GM19043 (cell line): Measurements from ENCODE around the gene RSBN1.

Source experiments
- ATAC-seq: cut with Tn5 transposase; IDR thresholded peaks from one replicate; pipeline ENCODE4 v1.9.1; 2021; ENCODE audit warnings: low read depth; ENCODE audit not compliant: unreplicated experiment

The RSBN1 gene

DNA sequence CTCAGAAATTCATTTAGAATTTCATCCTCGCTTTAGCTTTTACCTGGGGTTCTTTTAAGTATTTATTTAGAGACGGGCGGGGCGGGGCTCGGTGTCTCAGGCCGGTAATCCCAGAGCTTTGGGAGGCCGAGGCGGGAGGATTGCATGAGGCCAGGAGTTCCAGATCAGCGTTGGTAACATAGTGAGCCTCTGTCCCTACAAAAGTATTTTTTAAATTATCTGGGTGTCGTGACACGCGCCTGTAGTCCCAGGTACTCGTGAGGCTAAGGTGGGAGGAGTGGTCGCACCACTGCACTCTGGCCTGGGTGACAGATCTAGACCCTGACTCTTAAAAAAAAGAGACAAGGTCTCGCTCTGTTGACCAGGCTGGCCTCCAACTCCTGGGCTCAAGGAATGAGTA is 942 bp upstream of the RSBN1 start:
- ATAC-seq = no peak

DNA sequence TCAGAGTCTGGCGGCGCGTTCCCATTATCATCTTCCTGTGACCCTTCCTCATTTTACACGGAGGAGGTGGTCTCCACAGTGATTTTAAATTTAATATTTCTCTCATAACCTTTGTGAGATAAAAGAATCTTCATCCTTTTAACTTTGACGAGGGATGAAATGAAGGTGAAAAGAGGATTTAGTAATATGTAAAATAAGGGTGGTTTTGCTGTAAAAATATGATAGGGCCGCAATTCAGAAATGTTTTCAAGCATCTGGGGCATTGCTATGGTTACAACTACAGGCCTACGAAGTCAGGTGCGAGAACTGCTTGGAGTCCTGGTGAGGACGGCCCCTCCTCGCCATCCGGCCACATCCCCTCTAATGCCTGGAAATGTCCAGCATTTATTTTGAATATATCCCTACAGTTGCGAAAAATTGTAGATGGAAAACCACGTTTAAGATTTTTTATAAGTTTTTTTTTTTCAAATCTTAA is 422 bp upstream of the RSBN1 start:
- ATAC-seq = no peak

DNA sequence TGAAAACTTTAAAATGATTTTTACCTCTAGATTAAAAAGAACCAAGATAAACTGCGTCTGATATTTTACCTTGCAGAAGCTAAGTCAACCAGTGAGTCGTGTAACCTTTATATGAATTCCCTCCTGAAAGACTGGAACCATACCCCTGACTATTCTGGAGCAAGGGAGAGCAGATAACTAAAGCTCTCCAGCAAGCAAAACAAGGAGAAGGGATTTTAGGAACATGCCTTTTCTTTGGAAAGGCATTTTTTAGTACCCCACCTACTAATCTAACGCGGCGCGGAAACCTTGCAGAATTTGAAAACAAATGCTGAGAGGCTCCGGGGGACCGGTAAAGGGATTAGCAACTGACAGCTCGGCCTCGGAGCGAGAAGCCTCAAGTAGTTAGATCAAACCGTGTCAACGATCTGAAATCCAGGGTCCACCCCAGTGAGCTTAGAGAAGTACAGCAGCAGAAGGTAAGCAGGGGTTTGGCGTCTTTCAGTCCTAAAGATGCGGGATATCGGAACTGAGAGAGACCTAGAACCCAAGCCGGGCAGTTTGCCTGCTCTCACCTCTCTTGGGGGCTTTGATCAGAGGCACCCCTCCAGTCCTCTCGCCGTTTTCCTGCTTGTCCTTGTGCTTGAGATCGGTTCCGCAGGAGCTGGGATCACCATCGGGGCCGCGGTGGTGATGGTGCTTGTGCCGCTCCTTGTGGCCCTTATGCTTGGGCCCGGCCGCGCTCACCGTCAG is 954 bp downstream of the RSBN1 start:
- peak; percentile 12 for ATAC-seq

DNA sequence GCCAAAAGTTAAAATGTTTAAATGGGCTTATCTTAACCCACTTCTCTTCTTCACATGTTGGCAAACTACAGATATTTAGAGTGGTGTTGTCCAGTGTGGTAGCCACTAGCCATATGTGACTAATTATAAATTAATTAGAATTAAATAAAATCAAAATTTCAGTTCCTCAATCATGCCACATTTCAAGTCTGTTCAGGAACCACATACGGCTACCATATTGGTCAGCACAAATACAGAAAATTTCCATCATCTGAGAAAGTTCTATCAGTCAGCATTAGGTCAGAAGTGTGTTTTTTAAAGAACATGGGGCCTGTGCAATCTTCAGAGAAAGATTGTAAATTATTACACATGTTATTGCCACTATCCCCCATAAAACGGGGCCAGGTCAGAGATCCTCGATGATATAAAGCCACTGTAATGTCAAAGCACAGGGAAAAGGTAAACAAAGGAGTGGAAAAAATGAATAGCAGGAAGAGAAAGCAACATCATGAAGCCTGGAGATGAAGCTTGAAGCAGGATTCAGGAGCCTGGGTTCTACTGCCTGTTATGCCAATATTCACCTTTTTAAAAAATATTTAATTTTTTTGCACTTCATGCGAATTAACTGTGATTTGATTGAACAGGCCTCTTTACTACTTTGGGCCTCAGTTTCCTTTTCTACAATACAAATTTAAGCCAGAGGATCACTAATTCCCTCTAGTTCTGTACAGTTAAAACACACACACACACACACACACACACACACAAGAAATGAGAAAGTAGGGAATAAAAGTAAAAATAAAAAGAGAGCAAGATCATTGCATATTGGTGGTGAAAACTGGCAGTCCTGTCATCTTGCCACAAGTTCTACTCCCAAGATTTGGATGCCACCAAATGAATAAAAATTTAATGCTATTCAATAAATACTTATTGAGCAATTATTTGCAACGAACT is 2.3 kb downstream of the RSBN1 start:
- no peak for ATAC-seq

DNA sequence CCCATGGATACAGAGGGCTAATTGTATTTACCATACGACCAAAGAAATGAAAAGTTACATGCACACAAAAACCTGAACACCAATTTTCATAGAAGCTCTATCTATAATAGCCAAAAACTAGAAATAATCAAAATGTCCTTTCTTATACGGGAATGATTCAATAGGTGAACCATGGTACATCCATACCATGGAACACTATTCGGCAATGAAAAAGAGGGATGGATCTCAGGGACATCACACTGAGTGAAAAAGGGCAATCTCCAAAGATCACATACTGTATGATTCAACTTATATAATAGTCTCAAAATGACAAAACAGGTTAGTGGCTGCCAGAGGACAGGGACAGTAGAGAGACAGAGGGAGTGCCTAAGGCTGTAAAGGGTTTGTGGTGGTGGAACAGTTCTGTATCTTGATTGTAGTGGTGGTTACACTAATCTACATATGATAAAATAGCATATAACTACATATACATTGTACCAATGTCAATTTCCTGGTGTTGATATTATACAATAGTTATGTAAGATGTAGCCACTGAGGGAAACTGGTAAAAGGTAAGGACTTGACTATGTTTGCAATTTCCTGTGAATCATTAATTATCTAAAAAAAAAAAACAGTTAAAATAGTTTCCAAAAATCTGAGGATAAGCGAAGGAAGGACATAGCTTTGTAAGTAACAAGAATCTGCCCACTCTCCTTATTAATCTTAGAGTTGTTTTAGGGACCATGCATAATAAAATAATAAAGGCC is 3.7 kb downstream of the RSBN1 start:
- no peak for ATAC-seq

DNA sequence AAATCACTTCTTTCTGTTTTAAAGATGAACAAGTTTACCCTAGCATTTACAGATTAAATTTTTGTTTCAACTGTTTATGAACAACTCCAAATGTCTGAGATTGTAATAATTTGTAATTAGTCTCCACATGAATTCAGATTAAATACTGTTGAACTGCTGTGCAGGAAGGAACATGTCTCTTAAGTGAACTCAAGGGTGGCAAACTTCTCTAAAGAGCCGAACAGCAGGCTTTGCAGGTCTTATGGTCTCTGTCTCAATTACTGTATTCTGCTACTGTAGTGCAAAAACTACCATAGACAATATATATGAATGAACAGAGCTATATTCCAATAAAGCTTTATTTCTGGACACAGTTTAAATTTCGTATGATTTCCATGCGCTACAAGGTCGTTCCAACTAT is 6.6 kb downstream of the RSBN1 start:
- ATAC-seq = no peak

GRCh38 chr1:113805256-113805531 is 7.1 kb downstream of the RSBN1 start:
- no peak for ATAC-seq

DNA sequence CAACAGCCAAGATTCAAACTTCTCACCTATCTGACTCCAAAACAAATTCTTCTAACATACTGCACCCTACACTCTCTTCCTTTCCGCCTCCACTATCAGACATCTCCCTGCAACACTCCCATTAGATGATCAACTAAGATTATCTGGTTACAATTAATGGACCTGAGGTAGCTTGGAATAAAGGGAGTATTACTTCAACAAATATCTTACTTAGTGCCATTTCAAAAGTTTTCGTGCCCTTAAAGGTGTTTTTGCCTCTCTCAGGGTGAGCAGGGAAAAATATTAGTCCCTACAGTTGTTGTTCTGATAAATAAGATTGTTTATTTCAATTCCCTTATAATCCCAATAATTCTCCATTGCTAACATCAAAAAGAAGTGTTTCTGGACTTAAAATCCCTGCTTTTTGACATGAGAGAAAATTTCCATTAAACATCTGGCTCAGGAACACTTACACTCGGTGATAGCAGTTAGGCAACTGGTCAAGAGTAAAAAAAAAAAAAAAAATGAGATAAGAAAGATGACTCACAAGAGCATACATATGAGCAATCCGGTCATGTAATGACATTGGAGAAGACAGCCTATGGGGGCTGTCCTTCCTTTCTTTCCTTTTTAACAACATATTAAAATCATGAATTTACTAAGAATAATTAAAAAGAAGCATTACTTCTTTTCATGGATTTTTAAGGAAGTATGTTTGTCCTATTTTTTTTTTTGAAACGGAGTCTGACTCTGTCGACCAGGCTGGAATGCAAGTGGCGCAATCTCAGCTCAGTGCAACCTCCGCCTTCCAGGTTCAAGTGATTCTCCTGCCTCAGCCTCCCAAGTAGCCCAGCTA is 7.6 kb downstream of the RSBN1 start:
- ATAC-seq = no peak

GRCh38 chr1:113802367-113803007 is 9.8 kb downstream of the RSBN1 start:
- ATAC-seq = no peak

- no peak for ATAC-seq
Measured at GRCh38 chr1:113800487-113800886, 11.8 kb downstream of the RSBN1 start.

DNA sequence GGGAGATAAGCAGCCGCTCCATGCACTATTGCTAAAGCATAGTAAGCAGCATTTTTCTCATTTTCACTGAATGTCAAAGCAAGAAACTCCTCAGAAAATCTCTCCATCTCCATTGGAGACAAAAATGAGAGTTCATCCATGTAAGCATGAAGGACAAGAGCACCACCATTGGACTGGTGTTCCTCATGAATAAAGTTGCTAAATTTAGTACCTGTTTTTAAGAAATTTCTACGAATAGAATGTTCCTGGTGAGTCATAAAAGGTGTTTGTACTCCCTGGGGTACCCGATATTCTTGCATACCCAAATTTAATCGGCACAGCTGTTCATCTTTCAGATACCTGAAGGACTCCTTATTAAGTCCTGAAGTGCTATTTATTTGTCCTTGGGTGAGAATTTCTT is 14.8 kb downstream of the RSBN1 start:
- no peak for ATAC-seq

DNA sequence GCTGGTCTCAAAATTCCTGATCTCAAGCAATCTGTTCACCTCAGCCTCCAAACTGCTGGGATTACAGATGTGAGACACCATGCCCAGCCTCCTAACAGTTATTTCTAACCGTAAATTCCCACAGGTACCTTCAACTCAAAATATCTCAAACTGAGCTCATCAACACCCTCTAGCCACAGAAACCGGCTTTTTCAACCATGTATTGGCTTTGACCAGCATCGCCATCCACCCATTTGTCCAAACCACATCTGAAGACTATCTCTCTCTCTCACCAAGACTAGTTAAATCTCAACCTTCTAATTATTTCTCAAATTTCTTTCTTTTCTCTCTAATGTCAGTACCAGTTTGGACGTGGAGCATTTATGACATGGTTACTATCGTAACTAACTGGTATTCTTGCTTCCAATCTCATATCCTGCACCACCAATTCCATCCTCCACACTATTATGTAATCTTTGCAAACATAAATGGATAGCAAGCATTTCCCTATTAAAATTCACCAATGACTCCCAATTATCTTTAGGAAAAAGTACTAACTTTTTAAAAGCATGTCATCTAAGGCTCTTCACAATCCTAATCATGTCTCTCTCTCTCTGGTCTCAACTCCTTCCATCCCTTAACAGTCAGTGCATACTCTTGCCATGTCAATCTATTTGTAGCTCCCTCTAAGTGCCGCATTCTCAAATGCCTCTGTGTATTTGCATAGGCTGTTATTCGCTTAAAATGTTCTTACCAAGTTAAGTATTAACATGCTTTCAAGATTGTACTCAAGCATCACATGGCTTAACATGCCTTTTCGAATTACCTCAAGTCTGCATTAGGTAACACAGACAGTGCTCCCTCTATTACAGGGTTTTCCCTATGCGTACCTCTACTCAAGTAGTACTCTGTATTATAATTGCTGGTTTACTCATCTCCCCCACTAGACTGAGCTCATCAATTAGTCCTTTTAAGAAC is 18.1 kb downstream of the RSBN1 start:
- ATAC-seq = peak; percentile 83

DNA sequence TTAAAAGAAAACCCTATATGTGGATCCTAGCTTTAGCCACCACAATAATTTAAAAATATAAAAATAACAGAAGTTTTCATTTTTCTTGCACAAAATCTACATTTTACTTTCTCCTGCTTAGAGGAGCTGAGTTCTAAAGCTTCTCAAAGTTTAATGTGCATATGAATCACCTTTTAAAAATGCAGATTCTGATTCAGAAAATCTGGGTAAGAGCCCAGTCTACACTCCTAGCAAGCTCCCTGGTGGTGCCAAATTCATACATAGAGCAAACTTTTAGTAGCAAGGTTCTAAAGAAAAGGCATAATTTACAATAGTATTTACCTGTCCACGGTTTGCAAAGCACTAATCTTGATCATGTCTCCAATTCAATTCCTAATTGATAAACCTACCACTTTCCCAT is 19.3 kb downstream of the RSBN1 start:
- no peak for ATAC-seq

DNA sequence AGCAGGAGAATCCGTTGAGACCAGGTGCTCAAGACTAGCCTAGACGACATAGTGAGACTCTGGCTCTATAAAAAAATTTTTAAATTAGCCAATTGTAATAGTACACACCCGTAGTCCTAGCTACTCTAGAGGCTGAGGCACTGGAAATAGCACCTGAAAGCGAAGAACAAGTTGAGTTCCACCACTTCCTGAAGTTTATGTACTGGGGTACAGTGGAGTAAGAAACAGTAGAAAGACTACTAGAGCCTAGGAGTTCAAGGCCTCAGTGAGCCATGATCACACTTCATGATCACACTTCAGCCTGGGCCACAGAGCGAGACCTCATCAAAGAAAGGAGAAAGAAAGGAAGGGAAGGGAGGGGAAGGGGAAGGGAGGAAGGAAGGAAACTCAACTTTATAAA is 19.8 kb downstream of the RSBN1 start:
- no peak for ATAC-seq

DNA sequence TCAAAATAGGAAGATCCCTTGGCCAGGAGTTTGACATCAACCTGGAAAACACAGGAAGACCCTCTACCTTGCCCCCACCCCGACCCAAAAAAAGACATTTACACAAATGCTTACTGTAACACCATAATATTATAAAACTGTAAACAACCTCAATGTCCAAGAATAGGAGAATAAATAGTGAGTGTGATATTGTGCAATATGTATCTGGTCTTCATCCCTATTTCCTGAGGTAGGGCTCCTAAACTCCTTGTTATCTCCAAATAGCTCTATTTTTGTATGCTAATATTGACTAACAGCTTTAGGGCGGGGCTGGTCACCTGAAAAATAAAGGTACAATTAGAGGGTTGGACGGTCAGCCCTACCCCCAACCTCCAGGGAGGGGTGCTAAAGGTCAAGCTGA is 23.5 kb downstream of the RSBN1 start:
- no peak for ATAC-seq

DNA sequence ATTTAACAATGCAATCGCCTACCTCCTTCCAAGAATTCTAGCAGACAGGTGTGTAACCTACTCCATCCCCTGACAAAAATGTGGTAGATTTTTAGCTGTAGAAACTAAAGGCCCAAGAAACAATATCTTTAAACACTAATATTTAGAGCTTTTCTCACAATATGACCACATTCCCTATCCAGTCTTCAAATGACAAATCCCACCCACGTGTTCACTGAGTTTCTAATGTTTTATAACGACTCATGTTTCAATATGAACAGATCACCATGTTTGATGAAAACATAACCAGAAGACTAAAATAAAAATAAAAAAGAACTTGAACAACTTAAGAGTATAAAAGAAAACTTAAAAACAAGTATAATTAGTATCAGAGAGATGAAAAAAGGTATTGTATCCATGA is 24.6 kb downstream of the RSBN1 start:
- no peak for ATAC-seq

DNA sequence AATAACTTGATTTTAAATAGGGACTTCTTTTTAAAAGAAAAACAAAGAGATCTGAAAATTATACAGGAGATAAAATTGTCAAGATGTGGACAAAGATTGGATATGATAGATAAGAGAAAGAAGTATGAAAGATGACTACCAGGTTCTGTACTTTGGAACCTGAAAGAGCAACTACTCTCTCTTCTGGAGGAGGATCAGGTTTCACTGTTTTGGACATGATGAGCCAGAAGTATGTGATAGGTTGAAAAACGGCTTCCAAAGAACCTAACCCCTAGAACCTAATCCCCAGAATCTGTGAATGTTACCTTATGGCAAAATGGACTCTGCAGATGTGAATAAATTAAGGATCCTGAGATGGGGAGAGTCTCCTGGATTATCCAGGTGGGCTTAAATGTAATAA is 26.2 kb downstream of the RSBN1 start:
- no peak for ATAC-seq

- peak; percentile 58 for ATAC-seq
Measured at GRCh38 chr1:113784104-113784779, 28.0 kb downstream of the RSBN1 start.
